GM12878 (cell line): ENCODE measurements around the gene EPHB1. TPM values are rescaled to one million over a fixed set of nuclear protein-coding genes. Genes with fewer than 3 reads are reported as not detected.

ENCODE experiments used
- ATAC-seq: fragments of 200-7000 bp; cut with Tn5 transposase; 3 replicates; pipeline ENCODE4 v1.9.1; 2020; ENCODE audit warnings: mild to moderate bottlenecking, moderate library complexity
- BruUV-seq: library from RNA; stranded (reverse); fragments of 400-500 nt; replicated peaks from 2 replicates; lab custom pipeline; 2021; lab: Mats Ljungman, UMichigan
- CTCF ChIA-PET: fragments of 300-600 bp; sonication (Branson Sonifier 250); formaldehyde crosslinking; extraction: SDS; loops from one replicate; lab custom pipeline; 2021; ENCODE audit warnings: inconsistent platforms; lab: Yijun Ruan, JAX
- POLR2A ChIA-PET: fragments of 350-600 bp; formaldehyde crosslinking; extraction: SDS; loops from one replicate; lab custom pipeline; 2021; ENCODE audit warnings: inconsistent platforms; lab: Charles Lee
- RAD21 ChIA-PET: fragments of 300-600 bp; sonication (Branson Sonifier 250); formaldehyde crosslinking; loops from one replicate; lab custom pipeline; 2023; ENCODE audit warnings: antibody characterized with exemption; ENCODE audit not compliant: unreplicated experiment; lab: Charles Lee
- SMC1A ChIA-PET: fragments of 300-600 bp; sonication (Branson Sonifier 250); formaldehyde crosslinking; loops from one replicate; lab custom pipeline; 2023; ENCODE audit not compliant: unreplicated experiment, uncharacterized antibody; lab: Charles Lee
- DNase-seq: peaks from one replicate; pipeline ENCODE4 v3.0.0-alpha.2; 2011; ENCODE audit warnings: low read depth, low spot score
- FAIRE-seq: peaks from 3 replicates; lab custom pipeline; 2011; peaks lifted over from hg19 to GRCh38; lab: Jason Lieb, UNC
- H2AFZ ChIP-seq: 2 replicates; pipeline ENCODE4 v1.6.0; 2011; ENCODE audit warnings: low read depth, low read length, control low read depth; ENCODE audit not compliant: control insufficient read depth
- H3K27ac ChIP-seq: 2 replicates; pipeline ENCODE4 v1.5.1; 2011; ENCODE audit warnings: control low read depth; ENCODE audit not compliant: control insufficient read depth, insufficient read depth
- H3K27me3 ChIP-seq, 2 experiments: replicated peaks in 1 of 2; 2 replicates each; pipeline versions ENCODE4 v1.6.0 to v1.6.1; 2011; ENCODE audit warnings: low read length in 1 of 2; ENCODE audit not compliant: control insufficient read depth in 2 of 2, insufficient read depth in 2 of 2
- H3K36me3 ChIP-seq, 2 experiments: 2 replicates each; pipeline ENCODE4 v1.5.1; 2011; ENCODE audit warnings: low read length in 1 of 2; ENCODE audit not compliant: control insufficient read depth in 2 of 2, insufficient read depth in 2 of 2
- H3K4me1 ChIP-seq: 2 replicates; pipeline ENCODE4 v1.6.1; 2011; ENCODE audit warnings: mild to moderate bottlenecking, low read length, moderate library complexity, mixed read lengths; ENCODE audit not compliant: control insufficient read depth, insufficient read depth
- H3K4me2 ChIP-seq: 2 replicates; pipeline ENCODE4 v1.6.0; 2011; ENCODE audit warnings: control low read depth; ENCODE audit not compliant: control insufficient read depth, insufficient read depth
- H3K4me3 ChIP-seq: fragments of 200-600 bp; sonication (generic); 2 replicates; pipeline ENCODE4 v1.5.1; 2016
- H3K79me2 ChIP-seq: 2 replicates; pipeline ENCODE4 v1.6.0; 2011; ENCODE audit warnings: low read length; ENCODE audit not compliant: control insufficient read depth, insufficient read depth
- H3K9ac ChIP-seq: 2 replicates; pipeline ENCODE4 v1.8.0; 2011; ENCODE audit warnings: low read length, control low read depth, mixed read lengths; ENCODE audit not compliant: control insufficient read depth, insufficient read depth
- H3K9me3 ChIP-seq: replicated peaks from 3 replicates; pipeline ENCODE4 v1.5.1; 2011; ENCODE audit warnings: mild to moderate bottlenecking, low read length; ENCODE audit not compliant: control insufficient read depth, insufficient read depth
- H4K20me1 ChIP-seq: 2 replicates; pipeline ENCODE4 v1.6.0; 2011; ENCODE audit not compliant: control insufficient read depth, insufficient read depth
- BACH1 ChIP-seq: fragments of 450-650 bp; IDR thresholded peaks from 2 replicates; pipeline ENCODE4 v1.6.1; 2017; ENCODE audit warnings: mild to moderate bottlenecking, borderline replicate concordance
- BMI1 ChIP-seq: fragments of 450-650 bp; IDR thresholded peaks from 2 replicates; pipeline ENCODE4 v1.6.1; 2016; ENCODE audit warnings: mild to moderate bottlenecking, moderate library complexity, borderline replicate concordance
- CUX1 ChIP-seq: IDR thresholded peaks from 2 replicates; pipeline ENCODE4 v1.6.1; 2012; ENCODE audit warnings: improper control_type of control experiment, low read depth, low read length; ENCODE audit not compliant: insufficient replicate concordance
- EED ChIP-seq: sonication (generic); IDR thresholded peaks from 2 replicates; pipeline ENCODE4 v1.6.1; 2016; ENCODE audit warnings: antibody characterized with exemption, low read depth
- GABPA ChIP-seq: IDR thresholded peaks from 2 replicates; pipeline ENCODE4 v1.6.1; 2014; ENCODE audit warnings: antibody characterized with exemption, low read depth, mild to moderate bottlenecking, inconsistent platforms
- JUND ChIP-seq: IDR thresholded peaks from 2 replicates; pipeline ENCODE4 v1.6.1; 2012; ENCODE audit warnings: low read depth, mild to moderate bottlenecking, low read length, improper control_type of control experiment, moderate library complexity
- MTA3 ChIP-seq: IDR thresholded peaks from 2 replicates; pipeline ENCODE4 v1.6.1; 2012; ENCODE audit warnings: low read length, inconsistent platforms, borderline replicate concordance
- NFXL1 ChIP-seq: fragments of 450-650 bp; IDR thresholded peaks from 2 replicates; pipeline ENCODE4 v1.6.1; 2017; ENCODE audit warnings: antibody characterized with exemption, mild to moderate bottlenecking, borderline replicate concordance
- RELB ChIP-seq: fragments of 450-650 bp; IDR thresholded peaks from 2 replicates; pipeline ENCODE4 v1.6.1; 2017; ENCODE audit warnings: low read depth, mild to moderate bottlenecking, moderate library complexity
- REST ChIP-seq: IDR thresholded peaks from 2 replicates; pipeline ENCODE4 v1.6.1; 2012; ENCODE audit warnings: mild to moderate bottlenecking, low read depth, low read length
- WGBS: methylation state at CpG from one replicate; pipeline ENCODE4 v1.1.6; 2016; ENCODE audit warnings: low lambda C conversion rate; ENCODE audit not compliant: insufficient replicate concordance, insufficient coverage; ENCODE audit errors: missing lambda C conversion rate; 5-methylcytosine and 5-hydroxymethylcytosine counted together
- in situ Hi-C: fragments of 300-500 bp; cut with MboI; formaldehyde crosslinking; loops from 9 replicates; pipeline ENCODE4 v1.14.3; 2018; ENCODE audit warnings: mixed read lengths
- intact Hi-C: fragments of 100-400 bp; cut with micrococcal nuclease; formaldehyde crosslinking; loops from one replicate; pipeline ENCODE4 v1.14.2; 2022; ENCODE audit not compliant: unreplicated experiment
- polyA plus RNA-seq, 11 experiments: library from polyadenylated mRNA; depleted of rRNA in 4 of 11; unstranded in 6 of 11; stranded (reverse) in 5 of 11; fragments of >200 nt; fragmentation: Nextera tagmentation in 4 of 11; fragmentation: Illumina TruSeq in 1 of 11; extraction: Ambion mirVana in 4 of 11; extraction: Trizol in 1 of 11; gene quantifications; 1 replicate in 1 of 11; 2 replicates in 10 of 11; pipeline versions ENCODE4 v1.2.1 to v1.2.3, GENCODE V29; 2011 to 2016; ENCODE audit warnings: inconsistent platforms in 2 of 11, missing spikeins in 2 of 11, low read depth in 1 of 11
- total RNA-seq, 4 experiments: library from RNA; depleted of rRNA in 3 of 4; stranded (reverse); fragments of >200 nt in 3 of 4; fragmentation: Illumina TruSeq in 1 of 4; extraction: Trizol in 1 of 4; gene quantifications; 2 replicates each; pipeline versions ENCODE4 v1.2.1 to v1.2.3, GENCODE V29; 2013 to 2021

The EPHB1 gene
- total and polyA plus RNA-seq, 10 of the 15 experiments (the other 5 are each of a cell fraction or from before 2014, with no cell fraction given): 0.33 to 23.8 (median 1.2) TPM

GRCh38 chr3:135056084-135056730 lies 261.1 kb downstream of the EPHB1 start:
- H3K27me3 ChIP-seq: no peaks in the 10 kb centered on the region
- FAIRE-seq (no peak), ATAC-seq (no peak), DNase-seq (no peak)
- ChIA-PET SMC1A (no interaction called here), CTCF (no interaction called here), POLR2A (no interaction called here), RAD21 (no interaction called here)
- H3K4me2 ChIP-seq: no peak overlapping the region
- no peaks in the 10 kb centered on the region for H4K20me1 ChIP-seq
- no peak overlapping the region for H3K4me3 ChIP-seq
- intact Hi-C loops (no loop called here), in situ Hi-C loops (no loop called here)
- H3K9me3 ChIP-seq: no peaks in the 10 kb centered on the region; the same call in 2 of the 3 replicates
- H3K27ac ChIP-seq: no peak overlapping the region
- no TSS peak for BruUV-seq
- no peak overlapping the region for H2AFZ ChIP-seq
- TF ChIP-seq CUX1 (no peak), NFXL1 (no peak), EED (no peak), GABPA (no peak), BACH1 (no peak), RELB (no peak), BMI1 (no peak), REST (no peak), MTA3 (no peak), JUND (no peak)
- no peaks in the 10 kb centered on the region for H3K4me1 ChIP-seq
- H3K79me2 ChIP-seq: no peaks in the 10 kb centered on the region
- H3K36me3 ChIP-seq: peaks cover 0 to 3% of the 10 kb centered on the region in 2 experiments; a peak in 2 of 4 replicates
- H3K9ac ChIP-seq: no peak overlapping the region
- 56% methylated on average over 7 of the region's 7 CpGs for WGBS
